HepG2 (cell line): ENCODE results near the gene RBP3. TPM values are rescaled to one million over a fixed set of nuclear protein-coding genes. Genes with fewer than 3 reads are reported as not detected.

Experiments
- ATAC-seq: fragments of 200-7000 bp; cut with Tn5 transposase; 3 replicates; pipeline ENCODE4 v1.9.1; 2020; ENCODE audit warnings: mild to moderate bottlenecking, moderate library complexity
- BruUV-seq: library from RNA; stranded (reverse); fragments of 400-500 nt; replicated peaks from 2 replicates; lab custom pipeline; 2021; lab: Mats Ljungman, UMichigan
- CTCF ChIA-PET: fragments of 300-600 bp; formaldehyde crosslinking; extraction: SDS; loops from one replicate; lab custom pipeline; 2021; ENCODE audit warnings: low total read pairs, inconsistent platforms, low intra/inter-chr PET ratio; lab: Yijun Ruan, JAX
- POLR2A ChIA-PET: fragments of 350-600 bp; sonication (Branson Sonifier 250); formaldehyde crosslinking; loops from one replicate; lab custom pipeline; 2020; ENCODE audit warnings: antibody characterized with exemption, inconsistent platforms; lab: Yijun Ruan, JAX
- DNase-seq: peaks from one replicate; pipeline ENCODE4 v3.0.0-alpha.2; 2015; ENCODE audit warnings: low spot score
- FAIRE-seq: peaks from 3 replicates; lab custom pipeline; 2011; peaks lifted over from hg19 to GRCh38; lab: Jason Lieb, UNC
- H2AFZ ChIP-seq: one replicate; pipeline ENCODE4 v1.6.1; 2011; ENCODE audit warnings: low read length, inconsistent platforms
- H3K27ac ChIP-seq: fragments of 300-600 bp; 3 replicates; pipeline ENCODE4 v1.8.0; 2011; ENCODE audit warnings: mixed run types, mild to moderate bottlenecking, mixed read lengths, low read length, inconsistent platforms; ENCODE audit not compliant: insufficient read depth; ENCODE audit errors: extremely low read length
- H3K27me3 ChIP-seq, 2 experiments: fragments of 200-600 bp in 1 of 2; 2 replicates in 1 of 2; 3 replicates in 1 of 2; pipeline versions ENCODE4 v1.6.0 to v1.8.0; 2011; ENCODE audit warnings: low read length in 2 of 2, mild to moderate bottlenecking in 2 of 2, moderate library complexity in 2 of 2, inconsistent platforms in 1 of 2; ENCODE audit not compliant: insufficient read depth in 2 of 2, control insufficient read depth in 1 of 2
- H3K36me3 ChIP-seq, 2 experiments: fragments of 200-600 bp in 1 of 2; replicated peaks in 1 of 2; 2 replicates in 1 of 2; 3 replicates in 1 of 2; pipeline versions ENCODE4 v1.5.1 to v1.8.0; 2011; ENCODE audit warnings: low read length in 2 of 2, inconsistent platforms in 1 of 2; ENCODE audit not compliant: insufficient read depth in 2 of 2, control insufficient read depth in 1 of 2
- H3K4me1 ChIP-seq: 2 replicates; pipeline ENCODE4 v1.5.1; 2012; ENCODE audit warnings: low read length, inconsistent platforms; ENCODE audit not compliant: insufficient read depth
- H3K4me2 ChIP-seq: 2 replicates; pipeline ENCODE4 v1.6.0; 2011; ENCODE audit warnings: low read depth, low read length, inconsistent platforms
- H3K4me3 ChIP-seq, 3 experiments: fragments of 200-600 bp in 1 of 3; sonication (generic), shearing (Covaris generic) in 1 of 3; replicated peaks in 1 of 3; 2 replicates each; pipeline ENCODE4 v1.5.1; 2011 to 2016; ENCODE audit warnings: low read length in 3 of 3, inconsistent platforms in 2 of 3, low read depth in 2 of 3, mild to moderate bottlenecking in 2 of 3, control low read depth in 1 of 3, mixed read lengths in 1 of 3; ENCODE audit not compliant: insufficient read depth in 1 of 3
- H3K79me2 ChIP-seq: one replicate; pipeline ENCODE4 v1.6.1; 2011; ENCODE audit warnings: low read length, inconsistent platforms; ENCODE audit not compliant: insufficient read depth
- H3K9ac ChIP-seq: 2 replicates; pipeline ENCODE4 v1.6.0; 2011; ENCODE audit warnings: mild to moderate bottlenecking, low read depth, low read length, inconsistent platforms; ENCODE audit not compliant: insufficient read depth
- H3K9me3 ChIP-seq: 2 replicates; pipeline ENCODE4 v1.5.1; 2012; ENCODE audit warnings: mild to moderate bottlenecking, low read length
- H4K20me1 ChIP-seq: 2 replicates; pipeline ENCODE4 v1.6.0; 2011; ENCODE audit warnings: inconsistent platforms, mild to moderate bottlenecking, low read length, moderate library complexity; ENCODE audit not compliant: insufficient read depth
- FOXO4 ChIP-seq: sonication (generic); formaldehyde crosslinking; conservative IDR thresholded peaks from 2 replicates; pipeline ENCODE4 v1.8.1; 2023; ENCODE audit warnings: missing genetic modification reagents
- NFATC3 ChIP-seq: sonication (generic); formaldehyde crosslinking; IDR thresholded peaks from 2 replicates; pipeline ENCODE4 v1.5.1; 2020; ENCODE audit warnings: mild to moderate bottlenecking, missing genetic modification reagents
- RAD51 ChIP-seq: fragments of 450-650 bp; IDR thresholded peaks from 2 replicates; pipeline ENCODE4 v1.6.1; 2016; ENCODE audit warnings: borderline replicate concordance
- RXRB ChIP-seq: IDR thresholded peaks from 2 replicates; pipeline ENCODE4 v1.6.1; 2016; ENCODE audit warnings: borderline replicate concordance, missing genetic modification reagents, missing compliant biosample characterization
- SIX4 ChIP-seq: sonication (generic); formaldehyde crosslinking; IDR thresholded peaks from 2 replicates; pipeline ENCODE4 v1.4.0; 2020; ENCODE audit warnings: missing genetic modification reagents
- TBX3 ChIP-seq: fragments of 450-650 bp; IDR thresholded peaks from 2 replicates; pipeline ENCODE4 v1.6.1; 2017; ENCODE audit warnings: antibody characterized with exemption, mild to moderate bottlenecking, inconsistent platforms, borderline replicate concordance
- ZBTB10 ChIP-seq: sonication (generic); formaldehyde crosslinking; IDR thresholded peaks from 2 replicates; pipeline ENCODE4 v1.4.0; 2020; ENCODE audit warnings: missing genetic modification reagents, borderline replicate concordance
- ZNF280D ChIP-seq: sonication (generic); formaldehyde crosslinking; IDR thresholded peaks from 2 replicates; pipeline ENCODE4 v1.5.1; 2020; ENCODE audit warnings: mild to moderate bottlenecking, missing genetic modification reagents
- ZNF329 ChIP-seq: sonication (generic); formaldehyde crosslinking; IDR thresholded peaks from 2 replicates; pipeline ENCODE4 v1.9.0; 2021; ENCODE audit warnings: low read depth, mild to moderate bottlenecking, missing genetic modification reagents
- ZNF33A ChIP-seq: sonication (generic); formaldehyde crosslinking; IDR thresholded peaks from 2 replicates; pipeline ENCODE4 v1.5.1; 2020; ENCODE audit warnings: missing genetic modification reagents, mild to moderate bottlenecking, moderate library complexity, borderline replicate concordance
- ZNF652 ChIP-seq: IDR thresholded peaks from 2 replicates; pipeline ENCODE4 v1.6.1; 2016; ENCODE audit warnings: low read depth, borderline replicate concordance
- ZNF776 ChIP-seq: sonication (generic); formaldehyde crosslinking; IDR thresholded peaks from 2 replicates; pipeline ENCODE4 v1.4.0; 2020; ENCODE audit warnings: mild to moderate bottlenecking, missing genetic modification reagents
- WGBS: methylation state at CpG from one replicate; pipeline ENCODE4 v1.1.6; 2017; ENCODE audit warnings: low lambda C conversion rate; 5-methylcytosine and 5-hydroxymethylcytosine counted together
- in situ Hi-C: cut with HindIII; loops from 2 replicates; pipeline ENCODE4 v1.10.0; 2017; ENCODE audit warnings: low pct_unique_long_range_greater_than_20kb; ENCODE audit not compliant: extremely low pct_ligation_motif_present
- intact Hi-C: fragments of 100-400 bp; cut with micrococcal nuclease; formaldehyde crosslinking; loops from one replicate; pipeline ENCODE4 v1.10.0; 2022; ENCODE audit not compliant: unreplicated experiment
- polyA plus RNA-seq, 8 experiments: library from polyadenylated mRNA; depleted of rRNA in 3 of 8; stranded (reverse) in 7 of 8; unstranded in 1 of 8; fragments of >200 nt; fragmentation: Illumina TruSeq in 4 of 8; extraction: Trizol in 4 of 8; gene quantifications; 2 replicates each; pipeline versions ENCODE4 v1.2.1 to v1.2.3, GENCODE V29; 2011 to 2016; ENCODE audit warnings: low read depth in 4 of 8, missing spikeins in 1 of 8, mixed read lengths in 1 of 8; ENCODE audit not compliant: insufficient read depth in 1 of 8
- total RNA-seq, 5 experiments: library from RNA; depleted of rRNA; stranded (reverse); fragments of >200 nt; fragmentation: Illumina TruSeq; extraction: Trizol; gene quantifications; 2 replicates each; pipeline ENCODE4 v1.2.3, GENCODE V29; 2016; ENCODE audit warnings: low read depth in 1 of 5

Gene RBP3
- total and polyA plus RNA-seq, 2 of the 13 experiments (the other 11 are each of a cell fraction or from before 2014, with no cell fraction given), result not detected

GRCh38 chr10:47379901-47380300 lies 31.7 kb downstream of the RBP3 start:
- no peak overlapping the region for H3K4me3 ChIP-seq
- no peaks in the 10 kb centered on the region for H3K79me2 ChIP-seq
- CTCF ChIA-PET, result no interaction called here
- H3K4me1 ChIP-seq, result peaks cover 30% of the 10 kb centered on the region
- intact Hi-C loops, result no loop called here
- H4K20me1 ChIP-seq, result no peaks in the 10 kb centered on the region
- H3K27me3 ChIP-seq, result peaks cover 3 to 8% of the 10 kb centered on the region in 2 experiments; a peak in 4 of 5 replicates
- no peak overlapping the region for H2AFZ ChIP-seq
- DNase-seq, result no peak
- TF ChIP-seq ZNF33A (CRISPR knock-in tag), result no peak
- no peak for TF ChIP-seq NFATC3 (CRISPR knock-in tag)
- no peak for TF ChIP-seq ZNF329 (CRISPR knock-in tag)
- no peak for TF ChIP-seq RXRB
- TF ChIP-seq SIX4, result no peak
- no peak for TF ChIP-seq ZNF652 (CRISPR knock-in tag)
- TF ChIP-seq ZNF776 (CRISPR knock-in tag), result no peak
- TF ChIP-seq ZNF280D (CRISPR knock-in tag), result no peak
- TF ChIP-seq RAD51, result no peak
- TF ChIP-seq TBX3, result no peak
- TF ChIP-seq FOXO4, result no peak
- TF ChIP-seq ZBTB10 (CRISPR knock-in tag), result no peak
- TF ChIP-seq, all 625 proteins: peak for 0
- FAIRE-seq (no peak), ATAC-seq (no peak)
- Histone ChIP-seq H3K4me2 (no peak overlapping the region), H3K36me3 (no peaks in the 10 kb centered on the region), H3K9ac (no peak overlapping the region), H3K27ac (no peak overlapping the region), H3K9me3 (no peaks in the 10 kb centered on the region)
- 30% methylated on average over 10 of the region's 11 CpGs for WGBS
- no TSS peak for BruUV-seq
- in situ Hi-C loops, result loop anchor here (5.0 to 10.0 kb wide), 2 partner anchors 1098 to 1275 kb away; no protein-coding TSS in a partner anchor
- POLR2A ChIA-PET, result no interaction called here
